ENCODE results near the gene DOCK4. TPM values are rescaled to one million over a fixed set of nuclear protein-coding genes. Genes with fewer than 3 reads are reported as not detected.

DOCK4 gene
- polyA plus RNA-seq, 1 donor = 8.1 TPM

- Histone ChIP-seq H3K4me1 (ENCODE audit: control insufficient read depth, insufficient read depth, low read length) (peaks cover 3% of the 10 kb centered on the region), H3K27ac (ENCODE audit: low read length) (no peak overlapping the region), H3K9me3 (ENCODE audit: control insufficient read depth, low read depth, low read length) (peaks cover 2% of the 10 kb centered on the region), H3K27me3 (ENCODE audit: control insufficient read depth, insufficient read depth, low read length) (no peaks in the 10 kb centered on the region), H3K36me3 (ENCODE audit: control insufficient read depth, insufficient read depth, low read length) (no peaks in the 10 kb centered on the region), H3K4me3 (ENCODE audit: low read length) (no peak overlapping the region)
- no CpG with 5 or more reads among the region's 2 CpGs for WGBS (ENCODE audit: insufficient coverage, low lambda C conversion rate)
- peak in 1 of 2 donors; percentile 33 for DNase-seq
These were observed 43.9 kb downstream of the DOCK4 start for GRCh38 chr7:112162142-112162766.

GRCh38 chr7:112161253-112162141, 44.7 kb downstream of the DOCK4 start:
- no peak for DNase-seq
- H3K36me3 ChIP-seq (ENCODE audit: control insufficient read depth, insufficient read depth, low read length) = no peaks in the 10 kb centered on the region
- peaks cover 3% of the 10 kb centered on the region for H3K4me1 ChIP-seq (ENCODE audit: control insufficient read depth, insufficient read depth, low read length)
- H3K27me3 ChIP-seq (ENCODE audit: control insufficient read depth, insufficient read depth, low read length) = no peaks in the 10 kb centered on the region
- H3K27ac ChIP-seq (ENCODE audit: low read length) = no peak overlapping the region
- WGBS (ENCODE audit: insufficient coverage, low lambda C conversion rate) = 86% methylated on average over 1 of the region's 3 CpGs
- H3K9me3 ChIP-seq (ENCODE audit: control insufficient read depth, low read depth, low read length) = peaks cover 2% of the 10 kb centered on the region
- H3K4me3 ChIP-seq (ENCODE audit: low read length) = no peak overlapping the region

GRCh38 chr7:112160771-112161150, 45.4 kb downstream of the DOCK4 start:
- Histone ChIP-seq H3K27ac (ENCODE audit: low read length) (no peak overlapping the region), H3K36me3 (ENCODE audit: control insufficient read depth, insufficient read depth, low read length) (no peaks in the 10 kb centered on the region), H3K9me3 (ENCODE audit: control insufficient read depth, low read depth, low read length) (peaks cover 2% of the 10 kb centered on the region), H3K27me3 (ENCODE audit: control insufficient read depth, insufficient read depth, low read length) (no peaks in the 10 kb centered on the region), H3K4me1 (ENCODE audit: control insufficient read depth, insufficient read depth, low read length) (peaks cover 3% of the 10 kb centered on the region), H3K4me3 (ENCODE audit: low read length) (no peak overlapping the region)
- whole genome bisulfite sequencing (ENCODE audit: insufficient coverage, low lambda C conversion rate) = 48% methylated on average over 4 of the region's 7 CpGs
- no peak for DNase-seq

- Histone ChIP-seq H3K9me3 (ENCODE audit: control insufficient read depth, low read depth, low read length) (peaks cover 2% of the 10 kb centered on the region), H3K4me3 (ENCODE audit: low read length) (no peak overlapping the region), H3K27me3 (ENCODE audit: control insufficient read depth, insufficient read depth, low read length) (no peaks in the 10 kb centered on the region), H3K4me1 (ENCODE audit: control insufficient read depth, insufficient read depth, low read length) (peaks cover 3% of the 10 kb centered on the region), H3K27ac (ENCODE audit: low read length) (no peak overlapping the region), H3K36me3 (ENCODE audit: control insufficient read depth, insufficient read depth, low read length) (no peaks in the 10 kb centered on the region)
- 17% methylated on average over 1 of the region's 2 CpGs for WGBS (ENCODE audit: insufficient coverage, low lambda C conversion rate)
- no peak for DNase-seq
These were observed 45.9 kb downstream of the DOCK4 start for GRCh38 chr7:112160130-112160770.

- no peaks in the 10 kb centered on the region for H3K27me3 ChIP-seq (ENCODE audit: control insufficient read depth, insufficient read depth, low read length)
- no peak for DNase-seq
- H3K9me3 ChIP-seq (ENCODE audit: control insufficient read depth, low read depth, low read length) = peaks cover 2% of the 10 kb centered on the region
- H3K4me3 ChIP-seq (ENCODE audit: low read length) = no peak overlapping the region
- no peak overlapping the region for H3K27ac ChIP-seq (ENCODE audit: low read length)
- 81% methylated on average over 3 of the region's 8 CpGs for WGBS (ENCODE audit: insufficient coverage, low lambda C conversion rate)
- no peaks in the 10 kb centered on the region for H3K36me3 ChIP-seq (ENCODE audit: control insufficient read depth, insufficient read depth, low read length)
- H3K4me1 ChIP-seq (ENCODE audit: control insufficient read depth, insufficient read depth, low read length) = peaks cover 3% of the 10 kb centered on the region
These were observed 46.8 kb downstream of the DOCK4 start for GRCh38 chr7:112159351-112159750.

GRCh38 chr7:112157072-112157471, 49.1 kb downstream of the DOCK4 start:
- DNase-seq = no peak
- no peaks in the 10 kb centered on the region for H3K27me3 ChIP-seq (ENCODE audit: control insufficient read depth, insufficient read depth, low read length)
- H3K4me3 ChIP-seq (ENCODE audit: low read length) = no peak overlapping the region
- H3K4me1 ChIP-seq (ENCODE audit: control insufficient read depth, insufficient read depth, low read length) = no peaks in the 10 kb centered on the region
- H3K36me3 ChIP-seq (ENCODE audit: control insufficient read depth, insufficient read depth, low read length) = no peaks in the 10 kb centered on the region
- H3K9me3 ChIP-seq (ENCODE audit: control insufficient read depth, low read depth, low read length) = peaks cover under 1% of the 10 kb centered on the region
- H3K27ac ChIP-seq (ENCODE audit: low read length) = no peak overlapping the region
- WGBS (ENCODE audit: insufficient coverage, low lambda C conversion rate) = 56% methylated on average over 2 of the region's 4 CpGs

GRCh38 chr7:112156412-112156811, 49.8 kb downstream of the DOCK4 start:
- Histone ChIP-seq H3K4me1 (ENCODE audit: control insufficient read depth, insufficient read depth, low read length) (no peaks in the 10 kb centered on the region), H3K27me3 (ENCODE audit: control insufficient read depth, insufficient read depth, low read length) (no peaks in the 10 kb centered on the region), H3K27ac (ENCODE audit: low read length) (no peak overlapping the region), H3K4me3 (ENCODE audit: low read length) (no peak overlapping the region), H3K36me3 (ENCODE audit: control insufficient read depth, insufficient read depth, low read length) (no peaks in the 10 kb centered on the region), H3K9me3 (ENCODE audit: control insufficient read depth, low read depth, low read length) (no peaks in the 10 kb centered on the region)
- DNase-seq = no peak
- WGBS (ENCODE audit: insufficient coverage, low lambda C conversion rate) = no CpG with 5 or more reads among the region's 1 CpG

GRCh38 chr7:112154690-112155089, 51.5 kb downstream of the DOCK4 start:
- DNase-seq = no peak
- Histone ChIP-seq H3K9me3 (ENCODE audit: control insufficient read depth, low read depth, low read length) (no peaks in the 10 kb centered on the region), H3K27ac (ENCODE audit: low read length) (no peak overlapping the region), H3K27me3 (ENCODE audit: control insufficient read depth, insufficient read depth, low read length) (no peaks in the 10 kb centered on the region), H3K4me3 (ENCODE audit: low read length) (no peak overlapping the region), H3K4me1 (ENCODE audit: control insufficient read depth, insufficient read depth, low read length) (no peaks in the 10 kb centered on the region), H3K36me3 (ENCODE audit: control insufficient read depth, insufficient read depth, low read length) (no peaks in the 10 kb centered on the region)
- WGBS (ENCODE audit: insufficient coverage, low lambda C conversion rate) = 40% methylated on average over 1 of the region's 4 CpGs

- Histone ChIP-seq H3K9me3 (ENCODE audit: control insufficient read depth, low read depth, low read length) (no peaks in the 10 kb centered on the region), H3K4me1 (ENCODE audit: control insufficient read depth, insufficient read depth, low read length) (no peaks in the 10 kb centered on the region), H3K27me3 (ENCODE audit: control insufficient read depth, insufficient read depth, low read length) (no peaks in the 10 kb centered on the region), H3K4me3 (ENCODE audit: low read length) (no peak overlapping the region), H3K36me3 (ENCODE audit: control insufficient read depth, insufficient read depth, low read length) (no peaks in the 10 kb centered on the region), H3K27ac (ENCODE audit: low read length) (no peak overlapping the region)
- 74% methylated on average over 2 of the region's 2 CpGs for WGBS (ENCODE audit: insufficient coverage, low lambda C conversion rate)
- no peak for DNase-seq
These were observed 54.0 kb downstream of the DOCK4 start for GRCh38 chr7:112152186-112152585.

GRCh38 chr7:112150823-112151641, 55.2 kb downstream of the DOCK4 start:
- Histone ChIP-seq H3K9me3 (ENCODE audit: control insufficient read depth, low read depth, low read length) (no peaks in the 10 kb centered on the region), H3K36me3 (ENCODE audit: control insufficient read depth, insufficient read depth, low read length) (no peaks in the 10 kb centered on the region), H3K27me3 (ENCODE audit: control insufficient read depth, insufficient read depth, low read length) (no peaks in the 10 kb centered on the region), H3K4me3 (ENCODE audit: low read length) (no peak overlapping the region), H3K27ac (ENCODE audit: low read length) (no peak overlapping the region), H3K4me1 (ENCODE audit: control insufficient read depth, insufficient read depth, low read length) (no peaks in the 10 kb centered on the region)
- 89% methylated on average over 1 of the region's 5 CpGs for WGBS (ENCODE audit: insufficient coverage, low lambda C conversion rate)
- DNase-seq = no peak
